NOMO-1 treated with DMSO at 0.1 percent for 48 hours (cell line): ENCODE data around the gene BUD23.
"Not testable (repeated sequence)": the region's sequence is repeated elsewhere in the genome, so short reads cannot be mapped to it uniquely, and the experiment has no call there.

Experiments
- DNase-seq: peaks from one replicate; lab custom pipeline; 2025; ENCODE audit not compliant: unreplicated experiment; lab: John Stamatoyannopoulos, UW

Gene BUD23

GRCh38 chr7:73718905-73719805 lies 35.8 kb downstream of the BUD23 start, which contains the start of gene STX1A:
TSS of gene STX1A (minus strand) at chr7:73719669. CDS start at chr7:73719631, 38 bp downstream.
- DNase-seq, result peak; percentile 70

- DNase-seq, result no peak
Measured at GRCh38 chr7:73719806-73720169, 36.4 kb downstream of the BUD23 start.

GRCh38 chr7:73720443-73720842 lies 37.0 kb downstream of the BUD23 start:
- DNase-seq, result not testable (repeated sequence)

- no peak for DNase-seq
Measured at GRCh38 chr7:73721377-73721817, 38.0 kb downstream of the BUD23 start.

- DNase-seq, result peak; percentile 49
Measured at GRCh38 chr7:73722182-73722581, 38.8 kb downstream of the BUD23 start.

- no peak for DNase-seq
Measured at GRCh38 chr7:73722785-73723184, 39.4 kb downstream of the BUD23 start.

GRCh38 chr7:73723813-73724212 lies 40.4 kb downstream of the BUD23 start:
- no peak for DNase-seq

- no peak for DNase-seq
Measured at GRCh38 chr7:73726083-73726466, 42.7 kb downstream of the BUD23 start.

GRCh38 chr7:73727952-73728351 lies 44.6 kb downstream of the BUD23 start:
- DNase-seq, result no peak

- no peak for DNase-seq
Measured at GRCh38 chr7:73728551-73728950, 45.2 kb downstream of the BUD23 start.

GRCh38 chr7:73730485-73730884 lies 47.1 kb downstream of the BUD23 start:
- no peak for DNase-seq

GRCh38 chr7:73732397-73732796 lies 49.0 kb downstream of the BUD23 start:
- no peak for DNase-seq

- DNase-seq, result peak; percentile 99
Measured at GRCh38 chr7:73734619-73735527, 51.5 kb downstream of the BUD23 start.

GRCh38 chr7:73735528-73735905 lies 52.1 kb downstream of the BUD23 start:
- DNase-seq, result no peak

GRCh38 chr7:73736885-73737284 lies 53.5 kb downstream of the BUD23 start:
- no peak for DNase-seq

- DNase-seq, result no peak
Measured at GRCh38 chr7:73737491-73738219, 54.3 kb downstream of the BUD23 start.

- peak; percentile 84 for DNase-seq
Measured at GRCh38 chr7:73738220-73738611, 54.8 kb downstream of the BUD23 start.

GRCh38 chr7:73738612-73739386 lies 55.4 kb downstream of the BUD23 start, which contains the start of gene ABHD11:
TSS of gene ABHD11 (minus strand) at chr7:73738802. CDS start at chr7:73738770, 32 bp downstream.
- peak; percentile 99 for DNase-seq

- no peak for DNase-seq
Measured at GRCh38 chr7:73739387-73739767, 56.0 kb downstream of the BUD23 start.

- DNase-seq, result no peak
Measured at GRCh38 chr7:73740212-73740611, 56.8 kb downstream of the BUD23 start.
